Spinal cord (tissue), 10 donors: ENCODE results near the gene BTG2. TPM values are rescaled to one million over a fixed set of nuclear protein-coding genes. Genes with fewer than 3 reads are reported as not detected.

Source experiments
- DNase-seq, 6 donors: peaks; one replicate each; pipeline versions ENCODE4 v3.0.0 to v3.0.0-alpha.2; 2013 to 2015; ENCODE audit warnings: low spot score in 6 of 6, low read depth in 4 of 6
- H3K27ac ChIP-seq: one replicate; pipeline ENCODE4 v1.5.1; 2013; ENCODE audit warnings: low read depth, low read length, control low read depth
- H3K27me3 ChIP-seq: one replicate; pipeline ENCODE4 v1.6.1; 2013; ENCODE audit warnings: low read length; ENCODE audit not compliant: control insufficient read depth, insufficient read depth
- H3K36me3 ChIP-seq: one replicate; pipeline ENCODE4 v1.6.1; 2013; ENCODE audit warnings: low read length; ENCODE audit not compliant: control insufficient read depth, insufficient read depth
- H3K4me1 ChIP-seq: one replicate; pipeline ENCODE4 v1.6.1; 2013; ENCODE audit warnings: low read length; ENCODE audit not compliant: control insufficient read depth, insufficient read depth
- H3K4me3 ChIP-seq: one replicate; pipeline ENCODE4 v1.5.1; 2013; ENCODE audit warnings: low read depth, low read length, control low read depth
- H3K9me3 ChIP-seq: one replicate; pipeline ENCODE4 v1.6.1; 2013; ENCODE audit warnings: low read length; ENCODE audit not compliant: control insufficient read depth, insufficient read depth
- WGBS: methylation state at CpG from one replicate; pipeline ENCODE4 v1.1.5; 2013; ENCODE audit warnings: missing lambda C conversion rate; ENCODE audit not compliant: insufficient coverage; 5-methylcytosine and 5-hydroxymethylcytosine counted together
- polyA plus RNA-seq, 2 donors: library from polyadenylated mRNA; unstranded; fragments of 120-200 nt; gene quantifications; one replicate each; pipeline ENCODE4 v1.2.1, GENCODE V29; 2013; ENCODE audit not compliant: insufficient read length in 2 of 2
- total RNA-seq, 2 donors: library from RNA; depleted of rRNA in 1 of 2; stranded (reverse); fragments of 120-200 nt in 1 of 2; fragments of >200 nt in 1 of 2; gene quantifications; one replicate each; pipeline versions ENCODE4 v1.2.3 to v1.2.4, GENCODE V29; 2013 to 2014
- donor health status: healthy.

The BTG2 gene
- total and polyA plus RNA-seq, 4 donors, result 28.4 to 39.5 (median 38.1) TPM

- peaks cover 71% of the 10 kb centered on the region for H3K4me1 ChIP-seq
- WGBS, result 50% methylated on average over 10 of the region's 12 CpGs
- no peak overlapping the region for H3K4me3 ChIP-seq
- H3K27ac ChIP-seq, result peak overlapping the region; percentile 64
- peak in 1 of 6 donors; percentile 65 for DNase-seq
- no peaks in the 10 kb centered on the region for H3K36me3 ChIP-seq
- no peaks in the 10 kb centered on the region for H3K27me3 ChIP-seq
- no peaks in the 10 kb centered on the region for H3K9me3 ChIP-seq
Measured at GRCh38 chr1:203274603-203275381, 30.5 kb upstream of the BTG2 start.

GRCh38 chr1:203275656-203276272 lies 29.6 kb upstream of the BTG2 start:
- no peaks in the 10 kb centered on the region for H3K36me3 ChIP-seq
- no peaks in the 10 kb centered on the region for H3K9me3 ChIP-seq
- 76% methylated on average over 3 of the region's 11 CpGs for WGBS
- no peak overlapping the region for H3K27ac ChIP-seq
- no peak for DNase-seq
- H3K27me3 ChIP-seq, result no peaks in the 10 kb centered on the region
- H3K4me3 ChIP-seq, result no peak overlapping the region
- peaks cover 71% of the 10 kb centered on the region for H3K4me1 ChIP-seq

DNA sequence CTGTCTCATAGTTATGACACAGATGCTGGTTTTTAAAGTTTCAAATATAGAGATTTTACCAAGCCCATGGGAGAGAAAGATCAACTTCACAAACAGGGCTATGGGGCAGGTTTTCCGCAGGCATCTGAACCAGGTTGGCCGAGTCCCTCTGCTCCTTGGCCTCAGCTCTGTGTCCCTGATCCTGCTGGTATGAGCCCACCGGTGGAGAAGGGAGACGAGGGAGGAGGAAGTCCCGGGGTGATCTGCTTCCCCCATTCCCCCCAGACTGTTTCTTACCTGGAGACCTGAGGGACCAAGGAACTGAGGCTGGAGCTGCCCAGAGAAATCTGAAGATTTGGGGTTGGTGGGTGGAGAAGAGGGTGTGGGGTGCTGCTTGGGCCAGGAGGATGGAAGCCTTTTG lies 28.9 kb upstream of the BTG2 start:
- no peak overlapping the region for H3K27ac ChIP-seq
- no peak overlapping the region for H3K4me3 ChIP-seq
- 67% methylated on average over 3 of the region's 5 CpGs for WGBS
- no peak for DNase-seq
- no peaks in the 10 kb centered on the region for H3K27me3 ChIP-seq
- no peaks in the 10 kb centered on the region for H3K9me3 ChIP-seq
- no peaks in the 10 kb centered on the region for H3K36me3 ChIP-seq
- H3K4me1 ChIP-seq, result peaks cover 71% of the 10 kb centered on the region

- WGBS, result 59% methylated on average over 9 of the region's 9 CpGs
- H3K9me3 ChIP-seq, result no peaks in the 10 kb centered on the region
- no peaks in the 10 kb centered on the region for H3K36me3 ChIP-seq
- H3K4me3 ChIP-seq, result no peak overlapping the region
- peak overlapping the region; percentile 96 for H3K27ac ChIP-seq
- no peak for DNase-seq
- H3K4me1 ChIP-seq, result peaks cover 67% of the 10 kb centered on the region
- H3K27me3 ChIP-seq, result no peaks in the 10 kb centered on the region
Measured at GRCh38 chr1:203276916-203277545, 28.3 kb upstream of the BTG2 start.

DNA sequence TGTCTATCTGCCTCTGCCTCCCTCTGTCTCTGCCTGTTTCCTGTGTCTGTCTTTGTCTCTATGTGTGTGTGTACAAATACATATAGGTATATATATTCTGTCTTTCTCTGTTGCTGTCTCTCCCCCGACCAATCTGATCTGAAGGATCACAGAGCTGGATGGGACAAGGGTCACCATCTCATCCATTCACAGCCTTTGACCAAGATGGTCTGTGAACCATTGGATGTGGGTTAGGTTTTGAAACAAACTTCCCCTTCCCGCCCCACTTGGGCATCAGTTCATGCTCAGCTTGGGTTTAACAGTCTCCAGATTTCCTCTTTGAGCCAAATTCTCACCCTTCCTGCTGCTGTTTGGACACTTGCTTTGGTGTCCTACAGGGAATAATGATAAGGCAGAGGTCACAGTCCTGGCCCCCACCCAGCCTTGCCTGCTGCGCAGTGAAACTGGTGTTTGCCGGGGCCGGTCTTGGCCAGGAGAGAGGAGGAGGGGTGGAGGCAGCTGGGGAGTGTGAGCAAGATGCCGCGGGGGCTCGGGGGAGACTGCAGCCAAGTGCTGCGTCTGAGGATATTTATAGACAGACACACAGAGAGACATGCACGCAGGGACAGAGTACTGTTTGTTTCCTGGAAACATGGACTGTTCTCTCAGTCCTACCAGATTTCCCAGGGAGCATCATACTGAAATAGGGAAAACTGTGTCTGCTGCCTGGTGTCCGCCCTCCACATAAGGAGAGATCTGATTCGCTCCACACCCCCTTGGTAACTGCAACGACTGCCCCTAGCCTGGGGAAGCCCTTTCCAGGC lies 27.0 kb upstream of the BTG2 start:
- peaks cover 62% of the 10 kb centered on the region for H3K4me1 ChIP-seq

GRCh38 chr1:203278885-203279406 lies 26.4 kb upstream of the BTG2 start:
- Histone ChIP-seq H3K27me3 (no peaks in the 10 kb centered on the region), H3K4me3 (no peak overlapping the region), H3K27ac (peak overlapping the region; percentile 96), H3K36me3 (no peaks in the 10 kb centered on the region), H3K9me3 (no peaks in the 10 kb centered on the region), H3K4me1 (peaks cover 55% of the 10 kb centered on the region)
- WGBS, result 25% methylated on average over 4 of the region's 8 CpGs
- DNase-seq, result no peak

More for the DNA sequence above, 27.0 kb upstream of the BTG2 start:
- H3K36me3 ChIP-seq, result no peaks in the 10 kb centered on the region
- H3K27ac ChIP-seq, result peak overlapping the region; percentile 96
- no peaks in the 10 kb centered on the region for H3K27me3 ChIP-seq
- H3K9me3 ChIP-seq, result no peaks in the 10 kb centered on the region
- DNase-seq, result peak in 3 of 6 donors; percentile 75 to 94 (median 87)
- peak overlapping the region; percentile 18 for H3K4me3 ChIP-seq
- 0% methylated on average over 11 of the region's 13 CpGs for WGBS

GRCh38 chr1:203280061-203280460 lies 25.3 kb upstream of the BTG2 start:
- peak in 1 of 6 donors; percentile 4 for DNase-seq
- Histone ChIP-seq H3K4me3 (no peak overlapping the region), H3K27ac (no peak overlapping the region), H3K9me3 (no peaks in the 10 kb centered on the region), H3K36me3 (no peaks in the 10 kb centered on the region), H3K27me3 (no peaks in the 10 kb centered on the region), H3K4me1 (peaks cover 45% of the 10 kb centered on the region)
- whole genome bisulfite sequencing, result 95% methylated on average over 5 of the region's 5 CpGs

DNA sequence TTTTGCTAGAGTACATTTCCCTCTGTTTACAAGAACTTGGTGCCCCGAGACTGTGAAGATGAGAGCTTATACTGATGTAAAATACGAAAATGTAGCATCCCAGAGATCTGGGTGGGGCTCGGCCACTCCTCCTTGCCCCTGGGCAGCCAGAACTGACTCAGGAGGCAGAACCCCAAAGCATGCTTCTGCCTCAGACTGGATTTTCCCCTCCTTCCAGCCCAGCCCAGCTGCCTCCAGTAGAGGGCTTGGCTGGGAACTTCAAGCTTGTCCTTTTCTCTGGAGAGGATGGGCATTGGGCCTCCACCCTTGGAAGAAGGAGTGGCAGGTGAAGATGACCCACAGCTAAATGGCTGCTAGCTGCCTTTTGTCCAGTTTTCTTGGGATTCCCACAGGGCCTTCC lies 24.3 kb upstream of the BTG2 start:
- WGBS, result 100% methylated on average over 3 of the region's 3 CpGs
- no peaks in the 10 kb centered on the region for H3K27me3 ChIP-seq
- H3K9me3 ChIP-seq, result no peaks in the 10 kb centered on the region
- no peak overlapping the region for H3K27ac ChIP-seq
- DNase-seq, result no peak
- H3K36me3 ChIP-seq, result no peaks in the 10 kb centered on the region
- peaks cover 44% of the 10 kb centered on the region for H3K4me1 ChIP-seq
- no peak overlapping the region for H3K4me3 ChIP-seq
